ENCODE results near the gene ATP13A4. TPM values are rescaled to one million over a fixed set of nuclear protein-coding genes. Genes with fewer than 3 reads are reported as not detected.

The ATP13A4 gene
- total and polyA plus RNA-seq, 2 donors from 2014 or later: 0.49 to 3.7 TPM

GRCh38 chr3:193418576-193419373 is 135.9 kb downstream of the ATP13A4 start:
- Histone ChIP-seq H3K9ac (ENCODE audit: low read length in 3 of 3) (no peak overlapping the region), H3K9me3 (ENCODE audit: control insufficient read depth in 2 of 3, insufficient read depth in 1 of 3, low read length in 3 of 3) (peaks cover 0 to 18% (median 0%) of the 10 kb centered on the region in 3 donors), H3K36me3 (ENCODE audit: control insufficient read depth in 2 of 3, insufficient read depth in 3 of 3, low read length in 3 of 3) (no peaks in the 10 kb centered on the region), H3K4me3 (ENCODE audit: low read length in 3 of 3) (no peak overlapping the region), H3K4me1 (ENCODE audit: control insufficient read depth in 2 of 3, insufficient read depth in 2 of 3, low read depth in 1 of 3, low read length in 3 of 3) (no peaks in the 10 kb centered on the region), H3K27ac (ENCODE audit: low read depth in 2 of 2, low read length in 2 of 2) (no peak overlapping the region), H3K27me3 (ENCODE audit: control insufficient read depth, insufficient read depth, low read length) (no peaks in the 10 kb centered on the region)
- FAIRE-seq: no peak
- TF ChIP-seq CTCF (IDR thresholded peaks at IDR 0.05; ENCODE audit: borderline replicate concordance, extremely low read depth, insufficient read depth): no peak
- DNase-seq: no peak
- intact Hi-C loops (cut with DNase I): no loop called here

GRCh38 chr3:193416629-193417028 is 138.1 kb downstream of the ATP13A4 start:
- Histone ChIP-seq H3K9me3 (ENCODE audit: control insufficient read depth in 2 of 3, insufficient read depth in 1 of 3, low read length in 3 of 3) (peaks cover 0 to 18% (median 0%) of the 10 kb centered on the region in 3 donors), H3K27me3 (ENCODE audit: control insufficient read depth, insufficient read depth, low read length) (no peaks in the 10 kb centered on the region), H3K9ac (ENCODE audit: low read length in 3 of 3) (no peak overlapping the region), H3K4me1 (ENCODE audit: control insufficient read depth in 2 of 3, insufficient read depth in 2 of 3, low read depth in 1 of 3, low read length in 3 of 3) (no peaks in the 10 kb centered on the region), H3K27ac (ENCODE audit: low read depth in 2 of 2, low read length in 2 of 2) (no peak overlapping the region), H3K36me3 (ENCODE audit: control insufficient read depth in 2 of 3, insufficient read depth in 3 of 3, low read length in 3 of 3) (no peaks in the 10 kb centered on the region), H3K4me3 (ENCODE audit: low read length in 3 of 3) (no peak overlapping the region)
- no peak for TF ChIP-seq CTCF (IDR thresholded peaks at IDR 0.05; ENCODE audit: borderline replicate concordance, extremely low read depth, insufficient read depth)
- DNase-seq (no peak), FAIRE-seq (no peak)
- intact Hi-C loops (cut with DNase I): no loop called here

- TF ChIP-seq CTCF (IDR thresholded peaks at IDR 0.05; ENCODE audit: borderline replicate concordance, extremely low read depth, insufficient read depth): no peak
- Histone ChIP-seq H3K9me3 (ENCODE audit: control insufficient read depth in 2 of 3, insufficient read depth in 1 of 3, low read length in 3 of 3) (no peaks in the 10 kb centered on the region), H3K4me3 (ENCODE audit: low read length in 3 of 3) (no peak overlapping the region), H3K27ac (ENCODE audit: low read depth in 2 of 2, low read length in 2 of 2) (no peak overlapping the region), H3K36me3 (ENCODE audit: control insufficient read depth in 2 of 3, insufficient read depth in 3 of 3, low read length in 3 of 3) (no peaks in the 10 kb centered on the region), H3K4me1 (ENCODE audit: control insufficient read depth in 2 of 3, insufficient read depth in 2 of 3, low read depth in 1 of 3, low read length in 3 of 3) (no peaks in the 10 kb centered on the region), H3K9ac (ENCODE audit: low read length in 3 of 3) (no peak overlapping the region), H3K27me3 (ENCODE audit: control insufficient read depth, insufficient read depth, low read length) (no peaks in the 10 kb centered on the region)
- no peak for DNase-seq
- intact Hi-C loops (cut with DNase I): no loop called here
- FAIRE-seq: no peak
Measured at GRCh38 chr3:193407688-193408087, 147.0 kb downstream of the ATP13A4 start.

All from kidney (tissue), 14 donors.